GM23248 (cell line): ENCODE results near the gene PLAU.

Experiments used
- EZH2 ChIP-seq: fragments of 200-600 bp; sonication (generic); IDR thresholded peaks from 2 replicates; pipeline ENCODE4 v1.6.1; 2018; ENCODE audit warnings: antibody characterized with exemption, mild to moderate bottlenecking; ENCODE audit not compliant: insufficient read depth, poor library complexity, severe bottlenecking
- EZH2phosphoT487 ChIP-seq: fragments of 200-600 bp; sonication (generic); IDR thresholded peaks from 2 replicates; pipeline ENCODE4 v1.6.1; 2018; ENCODE audit warnings: antibody characterized with exemption, moderate library complexity, mild to moderate bottlenecking, low read depth; ENCODE audit not compliant: insufficient read depth

DNA sequence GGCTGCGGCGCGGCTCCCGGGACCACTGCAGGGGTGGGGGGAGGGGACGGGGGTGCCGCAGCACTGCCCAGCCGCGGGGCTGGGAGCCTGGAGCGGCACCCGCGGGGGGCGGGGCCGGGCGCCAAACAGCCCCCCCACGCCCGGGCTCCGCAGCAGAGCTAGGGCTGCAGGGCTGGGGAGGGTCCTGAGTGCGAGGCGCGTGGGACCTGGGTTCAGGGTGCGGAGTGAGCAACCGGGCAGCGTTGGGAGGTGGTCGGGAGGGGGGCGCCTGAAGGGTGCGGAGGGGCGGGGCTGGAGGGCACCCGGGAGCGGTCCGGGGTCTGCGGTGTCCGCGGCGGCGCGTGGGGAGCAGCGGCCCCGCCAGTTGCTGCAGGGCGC, 37.1 kb upstream of the PLAU start:
- TF ChIP-seq EZH2phosphoT487 (no peak), EZH2 (no peak)
